ENCODE data around the gene C1S. TPM values are rescaled to one million over a fixed set of nuclear protein-coding genes. Genes with fewer than 3 reads are reported as not detected.

C1S gene
- total RNA-seq, 1 donor from 2014 or later, result 662 TPM

DNA sequence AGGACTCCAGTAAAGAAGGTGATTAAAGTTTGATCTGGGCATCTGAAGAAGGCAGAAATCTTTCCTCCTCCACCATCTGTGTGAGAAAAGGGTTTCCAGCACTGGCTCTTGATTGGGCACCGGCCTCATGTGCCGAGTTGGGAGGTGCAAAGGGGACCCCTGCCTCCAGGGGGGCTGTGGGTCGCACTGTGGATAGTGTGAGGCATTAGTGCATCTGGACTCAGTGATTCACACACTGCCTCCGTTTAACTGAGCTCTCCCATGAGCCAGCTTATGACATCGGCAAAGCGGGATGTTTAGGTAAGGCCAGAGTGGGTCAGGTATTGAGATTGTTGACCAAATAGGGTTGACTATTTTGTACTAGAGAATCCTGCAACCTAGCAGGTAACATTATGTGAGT lies 8.9 kb downstream of the C1S start:
- ATAC-seq, result no peak
- peak; percentile 27 for DNase-seq (ENCODE audit: low spot score)
- intact Hi-C loops (cut with DNase I), result no loop called here

DNA sequence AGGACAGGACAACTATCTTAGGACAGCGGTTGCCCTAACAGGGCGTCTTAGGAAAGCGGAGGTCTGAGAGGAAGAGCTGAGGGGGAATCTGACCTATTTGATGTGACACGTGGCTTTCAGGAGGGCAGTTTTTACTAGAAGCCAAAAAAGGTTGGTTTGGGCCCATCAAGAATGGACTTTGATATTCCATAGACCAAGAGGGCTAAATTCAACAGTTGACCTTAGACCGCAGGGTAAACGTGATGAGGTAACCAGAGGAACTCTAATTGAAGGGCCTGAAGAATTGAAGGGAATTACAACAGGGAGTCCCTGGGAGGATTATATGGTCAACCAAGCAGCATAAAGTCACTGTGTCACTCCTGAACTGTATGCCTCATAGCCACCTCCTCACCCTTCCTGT lies 11.5 kb downstream of the C1S start:
- ATAC-seq (no peak), DNase-seq (ENCODE audit: low spot score) (no peak)
- intact Hi-C loops (cut with DNase I), result no loop called here

DNA sequence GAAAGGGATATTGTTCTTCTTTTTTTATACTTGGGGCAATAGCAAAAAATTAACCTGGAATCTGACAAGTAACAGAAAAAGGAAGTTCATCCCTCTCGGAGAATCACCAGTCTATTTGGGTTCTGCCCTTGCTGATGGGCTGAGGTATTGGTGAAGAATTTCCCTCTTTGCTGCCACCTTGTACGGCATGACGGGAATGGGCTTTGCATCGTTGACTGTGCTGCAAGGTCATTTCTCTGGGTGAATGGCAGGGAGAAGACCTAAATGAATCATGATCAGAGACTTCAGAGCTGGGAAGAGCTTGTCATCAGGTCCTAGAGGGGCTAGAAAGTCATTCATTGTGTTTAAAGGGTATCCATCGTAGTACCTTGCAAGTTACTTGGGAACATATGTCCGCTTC lies 12.0 kb downstream of the C1S start:
- ATAC-seq, result no peak
- DNase-seq (ENCODE audit: low spot score), result no peak
- intact Hi-C loops (cut with DNase I), result no loop called here

DNA sequence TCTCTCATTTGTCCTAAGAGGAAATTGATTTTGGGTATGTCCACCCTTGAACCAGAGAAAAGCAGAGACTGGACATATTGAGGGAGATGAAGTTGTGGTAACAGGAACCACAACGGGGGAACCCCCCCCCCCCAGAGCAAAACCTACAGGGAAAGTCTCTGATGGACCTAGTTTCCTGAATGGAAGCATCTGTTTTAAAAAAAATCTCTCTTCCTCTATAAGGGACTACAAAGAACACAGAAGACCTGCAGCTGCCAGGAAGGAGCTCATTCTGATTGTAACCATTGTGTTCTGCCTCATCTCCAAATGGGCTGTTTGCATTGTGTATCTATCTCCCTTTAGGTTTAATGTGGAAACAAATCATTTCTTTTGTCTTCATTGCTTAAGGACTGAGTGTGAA lies 13.4 kb downstream of the C1S start:
- intact Hi-C loops (cut with DNase I), result no loop called here
- ATAC-seq, result no peak

DNA sequence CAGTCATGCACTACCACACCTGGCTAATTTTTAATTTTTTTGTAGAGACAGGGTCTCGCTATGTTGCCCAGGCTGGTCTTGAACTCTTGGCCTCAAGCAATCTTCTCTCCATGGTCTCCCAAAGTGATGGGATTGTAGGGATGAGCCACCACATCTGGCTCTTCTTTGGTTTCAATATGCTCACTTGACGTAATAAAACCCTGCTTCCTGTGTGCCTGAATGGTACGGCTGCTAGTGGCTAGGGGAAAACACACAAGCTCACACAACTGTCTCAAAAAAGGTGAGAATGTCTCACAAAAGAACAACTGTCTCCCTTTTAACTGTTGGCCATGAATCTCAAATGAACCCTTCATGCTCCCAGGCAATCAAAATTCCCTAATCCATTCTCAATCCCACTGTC lies 15.0 kb downstream of the C1S start:
- ATAC-seq (no peak), DNase-seq (ENCODE audit: low spot score) (no peak)
- intact Hi-C loops (cut with DNase I), result no loop called here

More for the DNA sequence above, 13.4 kb downstream of the C1S start:
- DNase-seq (ENCODE audit: low spot score), result no peak

DNA sequence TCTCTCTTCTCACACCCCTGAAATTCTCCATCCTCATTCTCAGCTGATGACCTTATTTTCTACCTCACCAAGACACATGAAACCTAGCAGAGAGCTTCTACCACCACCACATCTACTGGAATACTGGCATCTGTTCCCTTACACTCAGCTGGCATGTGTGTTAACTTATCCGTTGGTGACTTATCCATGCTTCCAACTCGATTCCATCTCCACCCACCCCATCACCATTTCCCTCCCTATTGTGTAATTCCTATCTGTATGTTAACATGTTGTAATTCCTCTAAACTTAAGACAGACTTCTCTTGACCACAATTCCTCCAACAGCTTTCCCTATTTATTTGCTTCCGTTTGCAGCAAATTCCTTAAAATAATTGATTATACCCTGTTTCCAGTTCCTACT lies 15.4 kb downstream of the C1S start:
- DNase-seq (ENCODE audit: low spot score), result no peak
- intact Hi-C loops (cut with DNase I), result no loop called here
- ATAC-seq, result no peak

DNA sequence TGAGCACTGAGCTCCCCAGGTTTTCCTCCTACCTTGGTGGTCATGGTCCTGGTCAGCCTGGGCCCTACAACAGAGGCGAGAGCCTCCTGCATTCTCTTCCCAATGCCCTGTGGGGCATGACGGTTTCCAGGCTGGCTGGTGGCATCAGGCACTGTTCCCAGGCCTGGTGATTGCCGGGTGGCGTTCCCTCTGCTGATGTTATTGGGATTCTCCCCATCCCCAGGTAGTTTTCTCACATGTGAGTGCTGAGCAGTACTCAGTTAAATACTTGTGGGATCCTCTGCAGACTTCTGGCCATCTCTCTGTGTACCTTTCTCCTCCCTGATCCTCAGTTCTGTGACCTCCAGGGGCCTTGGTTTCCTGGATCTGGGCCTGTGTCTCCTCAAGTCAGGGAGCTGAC lies 16.0 kb downstream of the C1S start:
- intact Hi-C loops (cut with DNase I), result no loop called here
- ATAC-seq (no peak), DNase-seq (ENCODE audit: low spot score) (no peak)

DNA sequence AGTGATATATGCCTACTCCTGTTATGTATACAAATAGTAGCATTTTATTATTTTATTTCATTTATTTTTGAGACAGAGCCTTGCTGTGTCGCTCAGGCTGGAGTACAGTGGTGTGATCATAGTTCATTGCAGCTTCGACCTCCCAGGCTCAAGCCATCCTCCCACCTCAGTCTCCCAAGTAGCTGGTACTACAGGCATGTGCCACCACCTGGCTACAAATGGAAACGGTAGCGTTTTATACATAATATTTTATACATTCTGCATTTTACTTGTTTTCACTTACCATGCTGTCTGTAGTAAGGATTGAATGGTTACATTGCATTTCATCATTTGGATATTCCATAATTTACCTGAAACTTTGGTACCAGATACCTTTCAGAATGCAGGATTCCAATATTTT lies 17.6 kb downstream of the C1S start:
- DNase-seq (ENCODE audit: low spot score), result no peak
- no peak for ATAC-seq
- intact Hi-C loops (cut with DNase I), result no loop called here

GRCh38 chr12:7079826-7080125 lies 19.3 kb downstream of the C1S start:
- DNase-seq (ENCODE audit: low spot score) (no peak), ATAC-seq (peak; percentile 56)
- intact Hi-C loops (cut with DNase I), result no loop called here

- no peak for DNase-seq (ENCODE audit: low spot score)
- no peak for ATAC-seq
- intact Hi-C loops (cut with DNase I), result no loop called here
These were observed 20.5 kb downstream of the C1S start for GRCh38 chr12:7081037-7081436.

DNA sequence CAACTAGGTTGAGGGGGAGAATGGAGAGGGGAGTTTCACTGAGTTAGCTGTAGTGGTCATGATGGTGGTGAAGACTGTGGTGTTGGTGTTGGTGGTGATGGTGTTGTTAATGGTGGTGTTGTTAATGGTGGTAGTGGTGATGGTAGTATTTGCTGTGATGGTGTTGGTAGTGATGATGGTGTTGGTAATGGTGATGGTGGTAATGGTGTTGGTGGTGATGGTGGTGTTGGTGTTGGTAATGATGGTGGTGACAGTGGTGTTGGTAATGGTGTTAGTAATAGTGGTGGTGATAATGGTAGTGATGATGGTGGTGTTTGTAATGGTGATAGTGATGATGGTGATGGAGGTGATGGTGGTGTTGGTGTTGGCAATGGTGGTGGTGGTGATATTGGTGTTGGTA lies 22.6 kb downstream of the C1S start:
- DNase-seq (ENCODE audit: low spot score), result no peak
- no peak for ATAC-seq
- intact Hi-C loops (cut with DNase I), result no loop called here

- ATAC-seq (no peak), DNase-seq (ENCODE audit: low spot score) (no peak)
- intact Hi-C loops (cut with DNase I), result no loop called here
These were observed 28.8 kb downstream of the C1S start for GRCh38 chr12:7089196-7089871.

DNA sequence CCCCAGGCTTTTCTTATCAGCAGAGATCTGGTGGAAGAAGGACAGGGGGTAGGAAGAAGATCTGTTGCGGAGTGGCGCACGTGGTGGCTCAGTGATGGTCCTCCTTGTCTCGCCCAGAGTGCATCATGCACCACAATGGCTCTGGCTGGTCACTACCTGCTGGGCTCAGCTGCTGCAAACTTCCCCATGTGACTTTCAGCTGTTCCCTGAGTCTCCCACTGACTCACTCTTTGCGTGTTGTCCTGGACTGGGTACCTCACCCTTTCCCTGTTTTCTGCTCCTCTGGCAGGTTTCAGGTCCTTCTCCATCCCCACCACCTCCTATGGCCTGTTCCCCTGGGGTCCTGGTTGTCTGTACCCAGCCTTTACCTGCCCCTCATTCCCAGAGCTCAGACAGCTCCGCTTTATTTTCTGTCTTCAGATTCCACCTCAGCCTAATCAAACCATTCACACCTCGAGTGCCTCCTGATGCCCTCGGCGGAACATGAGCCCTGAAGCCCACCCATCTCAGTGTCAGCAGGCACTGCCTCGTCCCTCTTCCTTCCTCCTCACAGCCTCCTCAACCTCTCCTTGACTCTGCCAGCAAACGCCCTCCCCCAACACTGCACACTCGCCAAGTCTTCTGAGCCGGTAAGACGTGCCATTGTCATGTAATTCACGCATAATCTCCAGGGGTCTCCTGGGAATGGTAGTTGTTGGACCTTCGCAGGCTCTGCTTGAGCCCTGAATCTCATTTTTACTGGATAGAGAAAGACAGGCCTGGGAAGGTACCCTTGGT lies 29.9 kb downstream of the C1S start:
- DNase-seq (ENCODE audit: low spot score), result peak; percentile 59
- intact Hi-C loops (cut with DNase I), result no loop called here
- ATAC-seq, result no peak

DNA sequence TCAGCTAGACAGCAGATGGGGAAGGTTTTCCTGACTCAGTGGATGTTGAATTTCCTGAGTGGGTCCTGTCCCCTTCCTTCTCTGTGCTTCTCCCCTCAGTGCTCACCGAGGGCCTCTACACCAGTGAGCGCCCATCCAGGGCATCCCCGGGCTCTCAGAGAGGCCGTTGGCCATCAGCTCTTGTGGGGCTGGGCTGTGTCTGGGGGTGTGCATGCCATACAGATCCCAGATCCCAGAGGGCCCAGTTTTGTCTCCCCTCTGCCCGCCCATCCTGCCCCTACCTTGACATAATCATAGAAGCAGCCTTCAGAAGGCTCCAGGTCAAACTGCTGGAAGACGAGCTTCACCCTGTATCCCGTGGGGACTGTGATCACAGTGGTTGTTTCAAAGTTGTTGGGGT lies 30.7 kb downstream of the C1S start:
- intact Hi-C loops (cut with DNase I), result no loop called here
- peak; percentile 44 for DNase-seq (ENCODE audit: low spot score)
- ATAC-seq, result peak; percentile 2

- intact Hi-C loops (cut with DNase I), result no loop called here
- peak; percentile 74 for DNase-seq (ENCODE audit: low spot score)
- peak; percentile 78 for ATAC-seq
These were observed 31.2 kb downstream of the C1S start for GRCh38 chr12:7091660-7092228.

DNA sequence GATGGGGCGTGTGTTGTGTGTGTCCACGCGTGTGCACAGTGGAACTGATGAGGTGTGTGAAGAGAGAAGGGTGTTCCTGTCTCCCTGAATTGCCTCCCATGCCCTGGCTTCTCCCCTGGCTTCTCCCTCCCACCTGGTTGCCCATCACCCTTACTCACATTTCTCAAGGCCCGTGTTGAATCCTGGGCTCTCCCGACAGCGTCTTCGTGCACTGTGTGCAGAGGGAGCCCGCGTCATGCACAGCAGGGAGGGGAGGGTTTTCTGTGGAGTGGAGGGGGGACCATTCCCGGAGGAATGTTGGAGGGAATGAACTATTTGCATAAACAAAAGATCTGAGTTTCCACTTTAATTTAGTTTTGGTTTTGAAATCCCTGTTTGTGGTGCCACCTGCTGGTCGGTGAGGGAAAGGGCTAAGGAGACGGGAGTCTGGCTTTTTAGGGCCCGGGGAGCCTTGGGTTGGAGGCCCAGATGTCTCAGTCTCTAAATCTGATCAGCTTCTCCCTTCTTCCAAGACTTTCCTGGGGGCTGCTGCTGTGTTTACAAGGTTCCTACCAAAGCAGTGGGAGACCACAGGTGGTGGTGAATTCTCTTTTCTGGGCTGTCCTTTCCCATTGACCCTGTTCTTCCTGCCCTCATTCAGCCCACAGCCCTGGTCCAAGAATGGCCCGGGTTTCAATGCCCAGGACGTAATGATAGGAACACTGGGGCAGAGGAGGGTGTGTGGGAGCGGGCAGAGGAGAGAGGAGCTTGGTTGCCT lies 31.9 kb downstream of the C1S start, which contains the start of gene C1R:
C1R (minus strand) TSS at position 217 of the 757 bp plus-strand sequence; CDS start at position 160, 57 bp downstream.
- intact Hi-C loops (cut with DNase I), result no loop called here
- DNase-seq (ENCODE audit: low spot score) (peak; percentile 92), ATAC-seq (peak; percentile 91)

- no peak for ATAC-seq
- DNase-seq (ENCODE audit: low spot score), result peak; percentile 58
- intact Hi-C loops (cut with DNase I), result no loop called here
These were observed 32.5 kb downstream of the C1S start for GRCh38 chr12:7092986-7093460.

GRCh38 chr12:7093486-7093885 lies 33.0 kb downstream of the C1S start:
- intact Hi-C loops (cut with DNase I), result no loop called here
- ATAC-seq (no peak), DNase-seq (ENCODE audit: low spot score) (peak; percentile 48)

GRCh38 chr12:7093892-7094291 lies 33.4 kb downstream of the C1S start:
- intact Hi-C loops (cut with DNase I), result no loop called here
- ATAC-seq (peak; percentile 31), DNase-seq (ENCODE audit: low spot score) (peak; percentile 62)

Data from sciatic nerve (tissue), 2 donors.